ENCODE results near the gene RNF213.

Gene RNF213

DNA sequence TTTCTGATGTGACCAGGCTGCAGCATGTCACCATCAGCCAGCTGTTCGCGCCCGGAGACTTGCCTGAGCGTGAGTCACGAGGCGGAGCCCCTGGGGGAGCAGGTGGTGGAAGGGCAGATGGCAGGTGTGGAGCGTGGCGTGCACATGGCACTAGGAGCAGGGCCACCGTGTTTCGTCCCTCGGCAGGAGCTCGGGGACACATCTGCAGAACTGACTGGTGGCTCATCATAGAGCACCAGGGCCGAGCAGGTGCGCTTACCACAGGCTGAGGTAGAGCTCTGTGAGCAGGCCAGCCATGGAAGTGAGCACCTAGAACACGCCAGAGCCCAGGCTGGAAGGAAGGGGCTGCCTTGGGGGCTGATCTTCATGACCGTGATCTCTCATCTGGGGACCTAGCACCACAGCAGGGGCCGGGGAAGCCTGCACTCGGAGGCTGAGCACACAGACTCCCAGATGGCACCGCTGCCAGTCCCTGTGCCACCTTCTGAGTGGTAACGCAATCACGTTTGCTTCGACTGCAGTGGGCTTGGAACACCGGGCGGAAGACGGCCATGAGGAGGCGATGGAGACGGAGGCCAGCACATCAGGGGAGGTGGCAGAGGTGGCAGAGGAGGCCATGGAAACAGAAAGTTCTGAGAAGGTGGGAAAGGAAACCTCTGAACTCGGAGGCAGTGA lies 92.5 kb downstream of the RNF213 start:
- Histone ChIP-seq H3K79me2 (ENCODE audit: control insufficient read depth, insufficient read depth, low read length, poor library complexity) (no peaks in the 10 kb centered on the region), H3K9ac (ENCODE audit: low read length) (no peak overlapping the region), H2AFZ (ENCODE audit: insufficient read depth, low read length, poor library complexity) (no peak overlapping the region), H2BK5ac (ENCODE audit: low read depth, low read length, poor library complexity) (no peak overlapping the region), H3K4ac (ENCODE audit: low read depth, low read length) (no peak overlapping the region), H3K4me2 (ENCODE audit: low read length) (no peak overlapping the region), H2BK120ac (ENCODE audit: insufficient read depth, low read length, poor library complexity) (no peak overlapping the region), H4K12ac (ENCODE audit: low read depth, low read length) (no peak overlapping the region), H3K36me3 (ENCODE audit: control insufficient read depth in 1 of 2, insufficient read depth in 2 of 2, low read length in 2 of 2) (peaks cover 39 to 49% of the 10 kb centered on the region in 2 experiments), H3K18ac (ENCODE audit: low read length) (no peak overlapping the region), H2BK12ac (ENCODE audit: low read length) (no peak overlapping the region), H3K14ac (ENCODE audit: low read length) (no peak overlapping the region), H3K9me3 (ENCODE audit: insufficient read depth, low read depth, low read length) (no peaks in the 10 kb centered on the region), H3K79me1 (ENCODE audit: low read length) (no peaks in the 10 kb centered on the region), H3K27me3 (ENCODE audit: insufficient read depth, low read length) (no peaks in the 10 kb centered on the region), H3K27ac (ENCODE audit: low read depth, low read length) (no peak overlapping the region), H4K8ac (ENCODE audit: low read depth, low read length) (no peak overlapping the region), H3K23ac (ENCODE audit: low read length) (no peak overlapping the region), H3K4me1 (ENCODE audit: control insufficient read depth in 1 of 2, insufficient read depth in 2 of 2, low read length in 2 of 2) (no peaks in the 10 kb centered on the region), H4K91ac (ENCODE audit: low read depth, low read length) (no peak overlapping the region), H2AK5ac (ENCODE audit: low read length) (no peak overlapping the region), H3K4me3 (ENCODE audit: low read depth, low read length) (no peak overlapping the region)
- peak in 1 of 2 donors; percentile 12 for DNase-seq
- no CpG with 5 or more reads among the region's 28 CpGs for WGBS (ENCODE audit: extremely low coverage, insufficient coverage, insufficient read length)

DNA sequence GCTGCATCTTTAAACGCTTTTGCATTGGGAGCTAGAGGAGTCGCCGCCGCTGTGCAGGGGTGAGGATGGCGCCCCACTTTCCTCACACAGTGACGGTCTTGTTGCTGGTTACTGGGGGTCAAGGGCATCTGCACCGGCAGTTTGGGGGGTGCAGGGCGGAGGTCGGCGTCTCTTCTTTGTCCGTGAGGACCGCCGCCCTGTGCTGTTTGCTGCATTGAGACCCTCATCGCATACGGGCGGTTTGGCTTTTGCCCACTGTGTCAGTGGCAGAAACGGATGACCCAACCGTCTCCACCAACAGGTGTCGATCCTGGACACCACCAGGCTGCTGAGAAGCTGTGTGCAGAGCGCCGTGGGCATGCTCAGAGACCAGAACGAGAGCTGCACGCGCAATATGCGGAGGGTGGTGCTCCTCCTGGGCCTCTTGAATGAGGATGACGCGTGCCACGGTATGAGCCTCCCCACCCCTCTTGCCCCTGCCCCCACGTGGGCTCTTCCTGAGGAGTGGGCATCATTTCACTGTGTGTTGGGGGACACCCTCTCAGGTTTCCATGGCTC lies 93.1 kb downstream of the RNF213 start:
- Histone ChIP-seq H3K36me3 (ENCODE audit: control insufficient read depth in 1 of 2, insufficient read depth in 2 of 2, low read length in 2 of 2) (peaks cover 37 to 47% of the 10 kb centered on the region in 2 experiments), H3K4me3 (ENCODE audit: low read depth, low read length) (no peak overlapping the region), H2BK12ac (ENCODE audit: low read length) (no peak overlapping the region), H3K4me1 (ENCODE audit: control insufficient read depth in 1 of 2, insufficient read depth in 2 of 2, low read length in 2 of 2) (no peaks in the 10 kb centered on the region), H4K12ac (ENCODE audit: low read depth, low read length) (no peak overlapping the region), H2AK5ac (ENCODE audit: low read length) (no peak overlapping the region), H3K4me2 (ENCODE audit: low read length) (no peak overlapping the region), H3K14ac (ENCODE audit: low read length) (no peak overlapping the region), H3K79me2 (ENCODE audit: control insufficient read depth, insufficient read depth, low read length, poor library complexity) (no peaks in the 10 kb centered on the region), H2BK120ac (ENCODE audit: insufficient read depth, low read length, poor library complexity) (no peak overlapping the region), H3K23ac (ENCODE audit: low read length) (no peak overlapping the region), H3K79me1 (ENCODE audit: low read length) (no peaks in the 10 kb centered on the region), H4K8ac (ENCODE audit: low read depth, low read length) (no peak overlapping the region), H3K9me3 (ENCODE audit: insufficient read depth, low read depth, low read length) (no peaks in the 10 kb centered on the region), H3K18ac (ENCODE audit: low read length) (no peak overlapping the region), H3K27ac (ENCODE audit: low read depth, low read length) (no peak overlapping the region), H3K4ac (ENCODE audit: low read depth, low read length) (no peak overlapping the region), H2AFZ (ENCODE audit: insufficient read depth, low read length, poor library complexity) (no peak overlapping the region), H3K27me3 (ENCODE audit: insufficient read depth, low read length) (no peaks in the 10 kb centered on the region), H4K91ac (ENCODE audit: low read depth, low read length) (no peak overlapping the region), H3K9ac (ENCODE audit: low read length) (no peak overlapping the region), H2BK5ac (ENCODE audit: low read depth, low read length, poor library complexity) (no peak overlapping the region)
- DNase-seq: no peak
- no CpG with 5 or more reads among the region's 29 CpGs for WGBS (ENCODE audit: extremely low coverage, insufficient coverage, insufficient read length)

DNA sequence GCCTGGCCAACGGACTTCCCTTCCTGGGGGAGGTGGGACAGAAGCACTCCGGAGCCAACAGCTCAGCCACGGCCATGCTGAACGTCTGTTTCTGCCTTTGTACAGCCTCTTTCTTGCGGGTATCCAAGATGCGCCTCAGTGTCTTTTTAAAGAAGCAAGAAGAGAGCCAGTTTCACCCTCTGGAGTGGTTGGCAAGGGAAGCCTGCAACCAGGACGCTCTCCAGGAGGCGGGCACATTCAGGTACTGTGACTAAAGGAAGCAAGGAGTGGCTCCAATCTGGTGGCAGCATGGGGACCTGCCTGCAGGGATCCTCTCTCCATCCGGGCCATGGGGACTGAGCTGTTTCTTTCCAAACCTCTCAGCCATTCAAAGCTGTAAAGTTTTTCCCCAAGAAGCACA lies 93.7 kb downstream of the RNF213 start:
- Histone ChIP-seq H3K27me3 (ENCODE audit: insufficient read depth, low read length) (no peaks in the 10 kb centered on the region), H2BK12ac (ENCODE audit: low read length) (no peak overlapping the region), H3K23ac (ENCODE audit: low read length) (no peak overlapping the region), H3K4ac (ENCODE audit: low read depth, low read length) (no peak overlapping the region), H4K12ac (ENCODE audit: low read depth, low read length) (no peak overlapping the region), H3K14ac (ENCODE audit: low read length) (no peak overlapping the region), H3K4me1 (ENCODE audit: control insufficient read depth in 1 of 2, insufficient read depth in 2 of 2, low read length in 2 of 2) (no peaks in the 10 kb centered on the region), H3K9me3 (ENCODE audit: insufficient read depth, low read depth, low read length) (no peaks in the 10 kb centered on the region), H3K4me2 (ENCODE audit: low read length) (no peak overlapping the region), H4K8ac (ENCODE audit: low read depth, low read length) (no peak overlapping the region), H3K4me3 (ENCODE audit: low read depth, low read length) (no peak overlapping the region), H2BK5ac (ENCODE audit: low read depth, low read length, poor library complexity) (no peak overlapping the region), H3K79me1 (ENCODE audit: low read length) (no peaks in the 10 kb centered on the region), H2AFZ (ENCODE audit: insufficient read depth, low read length, poor library complexity) (no peak overlapping the region), H3K36me3 (ENCODE audit: control insufficient read depth in 1 of 2, insufficient read depth in 2 of 2, low read length in 2 of 2) (peaks cover 38 to 51% of the 10 kb centered on the region in 2 experiments), H2BK120ac (ENCODE audit: insufficient read depth, low read length, poor library complexity) (no peak overlapping the region), H3K18ac (ENCODE audit: low read length) (no peak overlapping the region), H3K27ac (ENCODE audit: low read depth, low read length) (no peak overlapping the region), H3K79me2 (ENCODE audit: control insufficient read depth, insufficient read depth, low read length, poor library complexity) (no peaks in the 10 kb centered on the region), H4K91ac (ENCODE audit: low read depth, low read length) (no peak overlapping the region), H2AK5ac (ENCODE audit: low read length) (no peak overlapping the region), H3K9ac (ENCODE audit: low read length) (no peak overlapping the region)
- no peak for DNase-seq
- WGBS (ENCODE audit: extremely low coverage, insufficient coverage, insufficient read length): no CpG with 5 or more reads among the region's 9 CpGs

DNA sequence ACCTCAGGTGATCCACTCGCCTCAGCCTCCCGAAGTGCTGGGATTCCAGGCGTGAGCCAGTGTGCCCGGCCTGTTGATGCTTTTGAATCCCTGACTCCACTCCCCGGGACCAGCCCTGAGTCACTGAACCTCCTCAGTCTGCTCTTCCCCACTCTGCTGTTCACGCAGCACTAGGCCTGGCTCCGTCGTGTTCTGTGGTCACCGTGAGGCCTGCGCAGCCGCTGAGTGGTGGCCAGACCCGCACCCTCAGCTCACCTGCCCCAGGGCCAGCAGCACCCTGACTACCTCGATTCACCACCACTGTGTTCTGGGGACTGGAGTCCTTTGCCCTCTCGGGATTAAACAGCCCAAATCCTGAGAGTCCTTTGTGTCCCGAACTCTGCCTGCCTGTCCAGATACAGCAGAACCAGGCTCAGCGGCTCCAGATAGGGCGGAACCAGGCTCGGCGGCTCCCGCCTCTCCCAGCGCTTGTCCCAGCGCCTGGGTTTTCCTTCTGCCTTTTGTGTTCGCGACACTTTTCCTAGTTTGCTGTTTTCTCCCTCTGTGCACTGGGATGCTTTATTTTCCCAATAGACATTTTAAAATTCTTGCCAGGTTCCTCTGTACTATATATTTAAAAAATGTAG lies 95.7 kb downstream of the RNF213 start:
- whole genome bisulfite sequencing (ENCODE audit: extremely low coverage, insufficient coverage, insufficient read length): no CpG with 5 or more reads among the region's 24 CpGs
- no peak overlapping the region for H3K18ac ChIP-seq (ENCODE audit: low read length)

More for the DNA sequence above, 95.7 kb downstream of the RNF213 start:
- Histone ChIP-seq H3K23ac (ENCODE audit: low read length) (no peak overlapping the region), H2BK12ac (ENCODE audit: low read length) (no peak overlapping the region), H3K79me1 (ENCODE audit: low read length) (no peaks in the 10 kb centered on the region), H2BK5ac (ENCODE audit: low read depth, low read length, poor library complexity) (no peak overlapping the region), H3K4ac (ENCODE audit: low read depth, low read length) (no peak overlapping the region), H3K27me3 (ENCODE audit: insufficient read depth, low read length) (no peaks in the 10 kb centered on the region), H3K4me3 (ENCODE audit: low read depth, low read length) (no peak overlapping the region), H4K91ac (ENCODE audit: low read depth, low read length) (no peak overlapping the region), H2AK5ac (ENCODE audit: low read length) (no peak overlapping the region), H3K36me3 (ENCODE audit: control insufficient read depth in 1 of 2, insufficient read depth in 2 of 2, low read length in 2 of 2) (peaks cover 49 to 61% of the 10 kb centered on the region in 2 experiments), H3K4me2 (ENCODE audit: low read length) (no peak overlapping the region), H3K14ac (ENCODE audit: low read length) (no peak overlapping the region), H2AFZ (ENCODE audit: insufficient read depth, low read length, poor library complexity) (no peak overlapping the region), H3K9me3 (ENCODE audit: insufficient read depth, low read depth, low read length) (no peaks in the 10 kb centered on the region), H2BK120ac (ENCODE audit: insufficient read depth, low read length, poor library complexity) (no peak overlapping the region), H4K12ac (ENCODE audit: low read depth, low read length) (no peak overlapping the region), H3K27ac (ENCODE audit: low read depth, low read length) (no peak overlapping the region), H3K4me1 (ENCODE audit: control insufficient read depth in 1 of 2, insufficient read depth in 2 of 2, low read length in 2 of 2) (no peaks in the 10 kb centered on the region), H4K8ac (ENCODE audit: low read depth, low read length) (no peak overlapping the region), H3K9ac (ENCODE audit: low read length) (no peak overlapping the region), H3K79me2 (ENCODE audit: control insufficient read depth, insufficient read depth, low read length, poor library complexity) (no peaks in the 10 kb centered on the region)
- no peak for DNase-seq
